ENCODE measurements around the gene OR10D3. TPM values are rescaled to one million over a fixed set of nuclear protein-coding genes. Genes with fewer than 3 reads are reported as not detected.
"Not testable (repeated sequence)": the region's sequence is repeated elsewhere in the genome, so short reads cannot be mapped to it uniquely, and the experiment has no call there.

OR10D3 gene
- total RNA-seq (not detected), polyA plus RNA-seq (not detected), total RNA-seq (0 reads per million in 6 experiments)

GRCh38 chr11:124183068-124183467 lies at the start of gene OR10D3:
Gene OR10D3, plus strand, starts transcription at chr11:124183345. Its CDS starts 1,925 bp downstream, at chr11:124185270.
- Mint-ChIP-seq H3K36me3 (no peaks in the 10 kb centered on the region), H3K4me1 (no peaks in the 10 kb centered on the region), H3K27me3 (peaks cover 7 to 30% (median 18%) of the 10 kb centered on the region in 5 donors), H3K9me3 (no peaks in the 10 kb centered on the region), H3K27ac (no peak within 1 kb of the TSS), H3K4me3 (no peak within 1 kb of the TSS)
- ATAC-seq = no peak
- POLR2A ChIA-PET = no interaction called here
- no peak for DNase-seq

GRCh38 chr11:124143034-124143433 lies 40.1 kb upstream of the OR10D3 start:
- POLR2A ChIA-PET = no interaction called here
- H3K9me3 Mint-ChIP-seq = peaks cover 0 to 12% (median 5%) of the 10 kb centered on the region in 9 donors
- peaks cover 24 to 43% (median 43%) of the 10 kb centered on the region in 3 donors for H3K36me3 Mint-ChIP-seq
- ATAC-seq (no peak), DNase-seq (no peak)
- no peaks in the 10 kb centered on the region for H3K27me3 Mint-ChIP-seq
- H3K27ac Mint-ChIP-seq = no peak overlapping the region
- H3K4me1 Mint-ChIP-seq = peaks cover 0 to 2% (median 0%) of the 10 kb centered on the region in 4 donors
- no peak overlapping the region for H3K4me3 Mint-ChIP-seq

- DNase-seq = no peak
- no peaks in the 10 kb centered on the region for H3K27me3 Mint-ChIP-seq
- peaks cover 0 to 11% (median 0%) of the 10 kb centered on the region in 3 donors for H3K36me3 Mint-ChIP-seq
- ATAC-seq = no peak
- no peaks in the 10 kb centered on the region for H3K4me1 Mint-ChIP-seq
- POLR2A ChIA-PET = no interaction called here
- H3K4me3 Mint-ChIP-seq = no peak overlapping the region
- no peaks in the 10 kb centered on the region for H3K9me3 Mint-ChIP-seq
- no peak overlapping the region for H3K27ac Mint-ChIP-seq
These were observed 35.2 kb upstream of the OR10D3 start for GRCh38 chr11:124147951-124148350.

GRCh38 chr11:124150684-124151083 lies 32.5 kb upstream of the OR10D3 start:
- POLR2A ChIA-PET = no interaction called here
- Mint-ChIP-seq H3K4me3 (no peak overlapping the region), H3K27ac (no peak overlapping the region), H3K9me3 (no peaks in the 10 kb centered on the region), H3K36me3 (peaks cover 0 to 4% (median 0%) of the 10 kb centered on the region in 3 donors), H3K27me3 (peaks cover 0 to 6% (median 0%) of the 10 kb centered on the region in 5 donors), H3K4me1 (no peaks in the 10 kb centered on the region)
- DNase-seq (no peak), ATAC-seq (no peak)

- no peaks in the 10 kb centered on the region for H3K36me3 Mint-ChIP-seq
- DNase-seq (no peak), ATAC-seq (no peak)
- no peak overlapping the region for H3K27ac Mint-ChIP-seq
- POLR2A ChIA-PET = no interaction called here
- no peaks in the 10 kb centered on the region for H3K9me3 Mint-ChIP-seq
- no peaks in the 10 kb centered on the region for H3K4me1 Mint-ChIP-seq
- peaks cover 0 to 14% (median 2%) of the 10 kb centered on the region in 5 donors for H3K27me3 Mint-ChIP-seq
- H3K4me3 Mint-ChIP-seq = no peak overlapping the region
These were observed 30.3 kb upstream of the OR10D3 start for GRCh38 chr11:124152770-124153407.

GRCh38 chr11:124153821-124154220 lies 29.3 kb upstream of the OR10D3 start:
- peaks cover 2 to 19% (median 6%) of the 10 kb centered on the region in 5 donors for H3K27me3 Mint-ChIP-seq
- ATAC-seq (no peak), DNase-seq (no peak)
- no peaks in the 10 kb centered on the region for H3K36me3 Mint-ChIP-seq
- no peaks in the 10 kb centered on the region for H3K9me3 Mint-ChIP-seq
- H3K4me3 Mint-ChIP-seq = no peak overlapping the region
- POLR2A ChIA-PET = no interaction called here
- no peak overlapping the region for H3K27ac Mint-ChIP-seq
- peaks cover 0 to 2% (median 0%) of the 10 kb centered on the region in 4 donors for H3K4me1 Mint-ChIP-seq

- Mint-ChIP-seq H3K36me3 (no peaks in the 10 kb centered on the region), H3K27me3 (peaks cover 6 to 42% (median 11%) of the 10 kb centered on the region in 5 donors), H3K4me3 (no peak overlapping the region), H3K4me1 (peaks cover 0 to 2% (median 0%) of the 10 kb centered on the region in 4 donors), H3K9me3 (peaks cover 0 to 10% (median 0%) of the 10 kb centered on the region in 9 donors), H3K27ac (no peak overlapping the region)
- POLR2A ChIA-PET = no interaction called here
- DNase-seq (no peak), ATAC-seq (no peak)
These were observed 23.7 kb upstream of the OR10D3 start for GRCh38 chr11:124159481-124159880.

GRCh38 chr11:124160986-124161385 lies 22.2 kb upstream of the OR10D3 start:
- no peak overlapping the region for H3K27ac Mint-ChIP-seq
- no peak for ATAC-seq
- DNase-seq = no peak

GRCh38 chr11:124167826-124168231 lies 15.3 kb upstream of the OR10D3 start:
- no peak overlapping the region for H3K4me3 Mint-ChIP-seq

More at GRCh38 chr11:124160986-124161385, 22.2 kb upstream of the OR10D3 start:
- Mint-ChIP-seq H3K9me3 (peaks cover 0 to 10% (median 3%) of the 10 kb centered on the region in 9 donors), H3K4me1 (peaks cover 0 to 2% (median 0%) of the 10 kb centered on the region in 4 donors), H3K4me3 (no peak overlapping the region), H3K36me3 (no peaks in the 10 kb centered on the region), H3K27me3 (peaks cover 6 to 34% (median 11%) of the 10 kb centered on the region in 5 donors)
- POLR2A ChIA-PET = no interaction called here

GRCh38 chr11:124168796-124169195 lies 14.3 kb upstream of the OR10D3 start:
- POLR2A ChIA-PET = no interaction called here
- no peak overlapping the region for H3K4me3 Mint-ChIP-seq
- H3K27me3 Mint-ChIP-seq = peaks cover 8 to 22% (median 12%) of the 10 kb centered on the region in 5 donors
- H3K36me3 Mint-ChIP-seq = no peaks in the 10 kb centered on the region
- ATAC-seq (no peak), DNase-seq (no peak)
- no peaks in the 10 kb centered on the region for H3K4me1 Mint-ChIP-seq
- no peak overlapping the region for H3K27ac Mint-ChIP-seq
- H3K9me3 Mint-ChIP-seq = peaks cover 0 to 5% (median 3%) of the 10 kb centered on the region in 9 donors

More at GRCh38 chr11:124167826-124168231, 15.3 kb upstream of the OR10D3 start:
- H3K9me3 Mint-ChIP-seq = peaks cover 0 to 10% (median 3%) of the 10 kb centered on the region in 9 donors
- no peak for DNase-seq
- peaks cover 8 to 28% (median 16%) of the 10 kb centered on the region in 5 donors for H3K27me3 Mint-ChIP-seq
- H3K36me3 Mint-ChIP-seq = no peaks in the 10 kb centered on the region
- H3K27ac Mint-ChIP-seq = no peak overlapping the region
- H3K4me1 Mint-ChIP-seq = no peaks in the 10 kb centered on the region
- POLR2A ChIA-PET = no interaction called here
- ATAC-seq = no peak

- H3K4me1 Mint-ChIP-seq, DNase-seq, H3K9me3 Mint-ChIP-seq, H3K36me3 Mint-ChIP-seq, POLR2A ChIA-PET, H3K27ac Mint-ChIP-seq, H3K4me3 Mint-ChIP-seq, ATAC-seq: not testable (repeated sequence)
- peaks cover 7 to 19% (median 12%) of the 10 kb centered on the region in 5 donors for H3K27me3 Mint-ChIP-seq
These were observed 12.8 kb upstream of the OR10D3 start for GRCh38 chr11:124170315-124170714.

- H3K27me3 Mint-ChIP-seq = peaks cover 7 to 19% (median 12%) of the 10 kb centered on the region in 5 donors
- H3K4me1 Mint-ChIP-seq = no peaks in the 10 kb centered on the region
These were observed 12.2 kb upstream of the OR10D3 start for GRCh38 chr11:124170801-124171586.

GRCh38 chr11:124172101-124172500 lies 11.0 kb upstream of the OR10D3 start:
- ATAC-seq (no peak), DNase-seq (no peak)
- POLR2A ChIA-PET = no interaction called here
- H3K36me3 Mint-ChIP-seq = no peaks in the 10 kb centered on the region
- no peak overlapping the region for H3K4me3 Mint-ChIP-seq
- no peaks in the 10 kb centered on the region for H3K4me1 Mint-ChIP-seq
- H3K9me3 Mint-ChIP-seq = no peaks in the 10 kb centered on the region
- peaks cover 7 to 10% (median 8%) of the 10 kb centered on the region in 5 donors for H3K27me3 Mint-ChIP-seq
- no peak overlapping the region for H3K27ac Mint-ChIP-seq

More at GRCh38 chr11:124170801-124171586, 12.2 kb upstream of the OR10D3 start:
- no peaks in the 10 kb centered on the region for H3K9me3 Mint-ChIP-seq
- H3K27ac Mint-ChIP-seq = no peak overlapping the region
- ATAC-seq (no peak), DNase-seq (no peak)
- H3K36me3 Mint-ChIP-seq = no peaks in the 10 kb centered on the region
- POLR2A ChIA-PET = no interaction called here
- H3K4me3 Mint-ChIP-seq = no peak overlapping the region

Measured in naive thymus-derived CD8-positive, alpha-beta T cell (primary cell).